Sciatic nerve (tissue), 2 donors: ENCODE results near the gene TLN1. TPM values are rescaled to one million over a fixed set of nuclear protein-coding genes. Genes with fewer than 3 reads are reported as not detected.
A peak's percentile ranks its signal among the peaks of the same experiment; 100 is the strongest.

Experiments used
- ATAC-seq: fragments of 200-7000 bp; cut with Tn5 transposase; one replicate; pipeline ENCODE4 v1.9.1; 2020; ENCODE audit warnings: mild to moderate bottlenecking, moderate library complexity
- DNase-seq: peaks from one replicate; pipeline ENCODE4 v3.0.0-alpha.2; 2020; ENCODE audit warnings: low spot score
- intact Hi-C: fragments of 100-400 bp; cut with DNase I; formaldehyde crosslinking; loops from one replicate; pipeline ENCODE4 v1.14.2; 2022
- total RNA-seq: library from RNA; stranded (reverse); fragmentation: NEBNext Ultra II Directional; extraction: Animal tissue kit (Norgen Biotek cat#: 25700); gene quantifications from one replicate; pipeline ENCODE4 v1.2.1, GENCODE V29; 2021
- donor health status: DM: no; HTN: no; CAD: no.
- donor health status: DM: no; HTN: no; CAD: no.

The TLN1 gene
- total RNA-seq, 1 donor from 2014 or later, result 411 TPM

GRCh38 chr9:35731415-35732184, 395 bp downstream of the TLN1 start:
- DNase-seq (no peak), ATAC-seq (no peak)
- intact Hi-C loops, result no loop called here

DNA sequence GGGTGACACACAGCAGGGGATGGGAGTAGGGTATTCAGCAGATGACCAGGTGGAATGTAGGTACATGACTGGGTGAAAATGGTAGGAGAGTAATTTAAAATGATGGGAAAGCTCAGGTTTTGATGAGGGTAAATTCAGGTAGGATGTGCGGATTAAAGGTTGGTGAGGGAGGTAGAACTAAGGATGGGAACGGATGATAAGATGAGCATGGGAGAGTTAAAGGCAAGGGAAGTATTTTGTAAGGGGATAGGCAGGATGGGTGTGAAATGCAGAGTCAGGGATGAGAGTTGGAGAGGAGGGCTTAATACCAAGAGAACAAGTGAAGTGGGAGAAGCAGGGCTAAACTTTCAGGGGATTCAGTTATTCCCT, 1.5 kb downstream of the TLN1 start:
- intact Hi-C loops, result no loop called here
- DNase-seq (no peak), ATAC-seq (no peak)

- DNase-seq, result no peak
- intact Hi-C loops, result no loop called here
- ATAC-seq, result no peak
These were observed 2.1 kb downstream of the TLN1 start for GRCh38 chr9:35729700-35730485.

GRCh38 chr9:35729101-35729500, 2.9 kb downstream of the TLN1 start:
- intact Hi-C loops, result no loop called here
- ATAC-seq (no peak), DNase-seq (no peak)

GRCh38 chr9:35728041-35728971, 3.7 kb downstream of the TLN1 start:
- intact Hi-C loops, result no loop called here
- DNase-seq (peak; percentile 81), ATAC-seq (no peak)

DNA sequence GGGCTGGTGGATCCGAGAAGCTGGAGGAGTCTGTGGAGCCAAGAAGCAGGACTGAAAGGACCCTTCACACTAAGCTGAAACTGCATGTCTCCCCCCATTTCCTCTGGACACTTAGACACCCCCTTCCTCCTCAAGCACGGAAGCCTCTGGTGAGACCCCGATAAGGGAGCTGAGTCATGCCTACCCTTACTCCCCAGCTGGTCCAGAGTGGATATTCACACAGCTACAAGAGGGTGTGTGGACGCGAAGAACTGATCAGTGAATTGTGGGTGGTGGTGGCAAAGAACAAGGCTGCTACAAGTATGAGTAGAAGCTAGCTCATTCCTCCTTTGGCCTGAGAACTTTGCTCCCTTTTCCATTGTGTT, 4.3 kb downstream of the TLN1 start:
- intact Hi-C loops, result no loop called here
- ATAC-seq, result no peak
- no peak for DNase-seq

GRCh38 chr9:35726931-35727330, 5.1 kb downstream of the TLN1 start:
- ATAC-seq (no peak), DNase-seq (no peak)
- intact Hi-C loops, result no loop called here

DNA sequence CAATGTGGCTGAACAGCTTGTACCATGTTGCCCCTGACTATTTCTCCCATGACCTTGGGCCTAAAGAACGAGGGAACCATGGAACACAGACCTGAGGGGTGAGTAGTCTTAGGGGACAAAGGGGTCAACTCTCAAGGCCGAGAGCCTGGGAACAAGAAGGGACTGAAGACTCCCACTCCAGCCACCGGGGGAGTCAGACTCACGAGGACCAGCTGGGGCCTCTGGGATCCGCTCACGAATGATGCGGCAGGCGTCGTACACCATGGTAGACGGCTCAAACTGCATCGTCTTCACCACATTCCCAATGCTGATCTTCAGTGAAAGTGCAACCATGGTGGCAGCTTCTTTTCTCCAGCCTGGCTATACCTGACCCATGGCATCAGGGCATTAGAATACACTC, 6.6 kb downstream of the TLN1 start:
- intact Hi-C loops, result no loop called here
- no peak for DNase-seq
- no peak for ATAC-seq

DNA sequence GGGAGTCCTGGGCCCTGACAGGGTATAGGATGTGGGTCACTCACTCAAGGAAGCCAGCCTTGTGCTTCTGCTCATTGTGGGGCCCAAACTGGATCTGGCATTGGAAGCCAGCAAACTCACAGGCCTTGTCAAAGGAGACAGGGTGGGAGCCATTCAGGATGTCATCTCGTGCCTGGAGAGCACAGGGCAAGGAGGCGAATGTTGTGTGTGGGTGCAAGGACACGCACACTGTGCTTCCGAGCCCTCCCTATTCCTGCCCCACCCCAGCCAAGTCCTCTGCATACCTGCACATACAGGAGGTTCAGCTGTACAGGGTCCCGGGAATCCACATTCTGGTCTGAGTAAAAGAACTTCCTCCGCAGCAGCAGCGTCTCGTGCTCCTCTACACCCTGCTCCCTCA, 8.1 kb downstream of the TLN1 start:
- DNase-seq (no peak), ATAC-seq (no peak)
- intact Hi-C loops, result no loop called here

- ATAC-seq (no peak), DNase-seq (no peak)
- intact Hi-C loops, result no loop called here
These were observed 8.6 kb downstream of the TLN1 start for GRCh38 chr9:35723426-35723825.

DNA sequence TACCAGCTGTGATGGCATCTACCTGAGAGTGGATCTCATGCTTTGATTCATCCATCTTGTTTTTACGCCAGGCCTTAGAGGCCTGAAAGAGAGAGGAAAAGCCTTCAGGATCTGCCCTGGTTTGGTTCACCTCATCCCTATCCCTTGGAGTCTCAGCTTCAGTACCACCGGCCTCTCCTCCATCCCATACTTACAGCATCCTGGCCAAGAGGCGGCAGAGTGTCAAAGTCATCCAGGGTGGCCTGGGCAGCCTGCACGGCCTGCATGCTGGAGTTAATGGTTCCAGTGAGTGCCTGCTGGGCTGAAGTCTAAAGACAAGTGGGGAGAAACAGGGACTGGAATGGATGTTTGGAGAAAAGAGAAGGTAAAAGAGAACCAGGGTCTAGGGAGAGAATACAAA, 12.4 kb downstream of the TLN1 start:
- no peak for DNase-seq
- ATAC-seq, result no peak
- intact Hi-C loops, result no loop called here

DNA sequence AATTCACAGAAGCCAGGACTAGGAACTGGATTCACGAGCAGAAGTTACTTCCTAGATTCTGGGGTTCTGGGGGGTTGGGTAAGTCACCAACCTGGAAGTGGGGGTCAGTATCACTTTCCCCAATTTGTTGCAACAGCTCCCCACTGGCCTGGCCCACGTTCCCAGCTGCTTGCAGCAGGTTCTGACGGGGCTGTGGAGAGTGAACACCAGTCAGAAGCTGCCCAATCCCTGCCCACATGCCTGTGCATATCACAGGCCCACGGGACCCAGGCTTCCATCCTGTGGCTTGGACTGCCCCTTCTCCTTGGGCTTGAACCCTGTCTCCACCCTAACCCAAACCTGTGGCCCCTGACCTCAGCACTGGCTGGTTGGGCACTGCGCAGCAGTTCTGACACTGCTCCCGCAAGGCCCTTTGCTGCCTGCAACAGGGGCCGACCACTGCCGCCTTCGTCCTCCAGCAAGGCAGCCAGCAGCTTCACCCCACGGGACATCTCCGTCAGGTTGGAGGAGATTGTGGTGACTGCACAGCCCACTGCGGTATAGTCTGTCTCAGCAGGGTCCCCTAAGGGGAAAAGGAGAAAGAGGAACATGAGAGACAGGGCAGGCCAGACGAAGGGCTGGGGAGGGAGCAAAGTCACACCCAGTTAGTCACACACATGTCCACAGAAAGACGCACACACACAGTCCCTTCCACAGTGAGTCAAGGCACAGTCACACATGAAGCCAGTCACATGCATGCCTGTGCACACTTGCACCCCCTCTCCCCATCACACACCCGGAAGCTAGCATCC, 13.1 kb downstream of the TLN1 start:
- DNase-seq, result no peak
- ATAC-seq, result no peak
- intact Hi-C loops, result no loop called here

DNA sequence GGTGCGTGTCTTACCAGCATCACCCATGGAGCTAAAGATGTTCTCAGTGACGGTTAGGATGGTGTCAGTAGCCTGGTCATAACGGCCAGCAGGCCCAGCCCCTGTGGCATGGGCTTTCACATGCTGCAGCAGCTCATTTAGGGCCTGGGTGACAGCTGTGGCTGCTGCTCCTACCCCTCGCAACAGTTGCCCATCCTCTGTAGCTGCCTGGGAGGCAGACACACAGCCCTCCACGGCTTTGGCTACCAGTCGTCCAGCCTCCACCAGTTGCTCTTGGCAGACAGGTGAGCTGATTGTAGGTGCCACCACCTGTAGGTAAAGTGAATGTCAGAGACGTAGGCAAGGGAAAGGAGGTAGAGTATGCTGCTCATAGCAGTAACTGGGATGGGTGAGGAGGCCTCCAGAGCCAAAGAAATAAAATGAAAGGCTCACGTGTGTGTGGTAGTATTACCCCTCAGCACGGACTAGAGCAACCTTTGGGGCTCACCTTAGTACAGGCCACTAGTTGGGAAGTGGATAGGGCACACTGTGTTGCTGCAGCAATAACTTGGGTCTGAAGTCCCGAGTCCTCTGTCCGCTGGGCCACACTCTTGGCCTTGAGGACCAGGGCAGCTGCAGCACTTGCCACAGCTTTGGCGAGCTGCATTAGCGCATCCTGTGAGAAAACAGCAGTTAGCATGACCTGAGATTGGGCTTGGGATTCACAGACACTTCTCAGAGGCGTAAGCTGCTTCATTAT, 14.7 kb downstream of the TLN1 start:
- intact Hi-C loops, result no loop called here
- DNase-seq (no peak), ATAC-seq (no peak)

DNA sequence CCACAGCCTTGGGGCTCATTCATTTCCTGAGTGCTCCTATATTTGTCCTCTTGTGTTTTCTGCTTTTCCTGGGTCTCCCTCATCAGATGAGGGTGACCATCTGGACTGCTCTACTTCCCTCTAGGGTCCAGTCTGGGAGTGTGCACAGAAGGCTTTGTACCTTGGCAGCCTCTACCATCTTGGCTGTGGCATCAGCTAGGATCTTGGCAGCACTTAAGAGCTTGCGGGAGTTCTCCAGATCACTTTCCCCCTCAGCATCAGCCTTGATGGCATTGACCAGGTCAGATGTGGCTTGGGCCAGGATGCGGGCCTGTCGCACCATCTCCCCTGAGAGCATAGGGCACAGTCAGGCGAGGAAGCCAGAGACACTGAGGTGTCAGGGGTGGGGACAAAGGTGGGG, 15.8 kb downstream of the TLN1 start:
- ATAC-seq (peak; percentile 11), DNase-seq (no peak)
- intact Hi-C loops, result no loop called here

DNA sequence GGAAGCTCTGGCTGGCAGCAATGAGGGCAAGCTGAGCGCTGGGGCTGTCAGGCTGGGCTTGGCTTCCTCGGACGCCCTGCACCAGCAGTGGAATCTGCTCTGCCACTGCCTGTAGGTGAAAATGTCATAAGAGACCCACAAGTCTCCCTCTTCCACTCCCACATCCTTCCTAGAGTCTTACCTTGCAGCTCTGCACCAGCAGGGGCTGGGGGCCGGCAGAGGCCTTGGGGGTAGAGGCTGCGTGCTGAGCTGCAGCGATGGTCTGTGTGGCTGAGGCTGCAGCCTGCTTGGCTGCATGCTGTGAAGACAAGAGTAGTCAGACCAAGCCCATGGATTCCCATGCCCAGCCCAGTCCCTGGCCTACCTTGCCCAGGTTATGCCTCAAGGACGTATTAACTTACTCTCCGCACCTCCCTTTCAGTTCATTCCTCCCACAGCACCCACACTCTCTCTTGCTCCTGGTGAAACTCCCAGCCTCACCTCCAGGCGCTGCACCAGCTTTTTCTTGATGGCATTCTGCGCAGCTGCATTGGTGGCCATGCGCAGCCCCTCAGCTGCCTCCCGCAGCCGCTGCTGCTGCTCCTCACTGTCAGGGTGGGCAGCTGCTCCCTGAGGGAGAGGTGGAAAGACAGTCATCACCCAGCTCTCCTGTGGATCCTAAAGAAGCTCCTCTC, 17.3 kb downstream of the TLN1 start:
- intact Hi-C loops, result no loop called here
- no peak for ATAC-seq
- no peak for DNase-seq

DNA sequence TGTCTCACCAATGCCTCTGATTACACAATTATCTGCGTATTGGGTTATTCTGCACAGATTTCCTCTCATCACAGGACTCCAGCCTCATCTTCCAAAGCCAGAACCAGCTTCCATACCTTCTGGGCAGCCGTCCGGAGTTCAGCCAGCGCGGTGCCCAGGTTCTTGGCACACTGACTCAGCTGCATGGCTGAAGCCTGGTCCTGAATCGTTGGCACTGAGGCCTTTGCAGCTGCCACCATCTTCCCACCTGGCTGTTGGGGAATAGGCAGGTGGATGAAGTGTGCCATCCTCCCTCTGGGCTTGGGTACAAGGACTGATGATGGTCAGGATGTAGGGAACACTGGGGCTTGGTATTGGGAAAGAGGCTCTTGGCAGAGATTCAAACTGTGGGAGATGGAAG, 17.9 kb downstream of the TLN1 start:
- no peak for ATAC-seq
- DNase-seq, result no peak
- intact Hi-C loops, result no loop called here

- intact Hi-C loops, result no loop called here
- DNase-seq, result no peak
- ATAC-seq, result no peak
These were observed 18.4 kb downstream of the TLN1 start for GRCh38 chr9:35713578-35713977.
